Heart right ventricle (tissue), 16 donors: ENCODE measurements around the gene FOXJ3. TPM values are rescaled to one million over a fixed set of nuclear protein-coding genes. Genes with fewer than 3 reads are reported as not detected.

Source experiments
- ATAC-seq, 8 donors: fragments of 200-7000 bp; cut with Tn5 transposase; one replicate each; pipeline ENCODE4 v1.9.1; 2020; ENCODE audit warnings: mild to moderate bottlenecking in 8 of 8, moderate library complexity in 8 of 8, moderate number of reproducible peaks in 1 of 8
- DNase-seq, 2 donors: peaks; one replicate each; pipeline ENCODE4 v3.0.0-alpha.2; 2020
- H3K27ac ChIP-seq, 10 donors: fragments of 200-600 bp; sonication (generic) in 2 of 10; one replicate each; pipeline versions ENCODE4 v1.5.0 to v1.8.0; 2020 to 2022; ENCODE audit warnings: mild to moderate bottlenecking in 3 of 10
- H3K27me3 ChIP-seq, 7 donors: fragments of 200-600 bp; one replicate each; pipeline ENCODE4 v1.8.0; 2021 to 2022; ENCODE audit warnings: mild to moderate bottlenecking in 2 of 7
- H3K36me3 ChIP-seq, 9 donors: fragments of 200-600 bp; sonication (generic) in 1 of 9; one replicate each; pipeline versions ENCODE4 v1.5.0 to v1.8.0; 2020 to 2022; ENCODE audit warnings: mild to moderate bottlenecking in 2 of 9
- H3K4me1 ChIP-seq, 9 donors: fragments of 200-600 bp; sonication (generic) in 1 of 9; one replicate each; pipeline versions ENCODE4 v1.5.0 to v1.8.0; 2020 to 2022; ENCODE audit warnings: mild to moderate bottlenecking in 4 of 9
- H3K4me3 ChIP-seq, 10 donors: fragments of 200-600 bp; sonication (generic) in 2 of 10; one replicate each; pipeline versions ENCODE4 v1.5.0 to v1.8.0; 2020 to 2022; ENCODE audit warnings: mild to moderate bottlenecking in 7 of 10, moderate library complexity in 2 of 10
- H3K9me3 ChIP-seq, 11 donors: fragments of 200-600 bp in 10 of 11; sonication (generic) in 2 of 11; one replicate each; pipeline versions ENCODE4 v1.5.0 to v1.8.0; 2013 to 2022; ENCODE audit warnings: mild to moderate bottlenecking in 2 of 11, control low read depth in 1 of 11, moderate library complexity in 1 of 11
- WGBS, 2 donors: extraction: QIAGEN DNeasy Blood & Tissue Kit; methylation state at CpG; one replicate each; pipeline ENCODE4 v1.1.7; 2013; ENCODE audit warnings: inconsistent platforms in 1 of 2; 5-methylcytosine and 5-hydroxymethylcytosine counted together
- intact Hi-C, 10 donors: fragments of 100-400 bp; cut with DNase I; formaldehyde crosslinking; loops; one replicate each; pipeline versions ENCODE4 v1.11.1 to v1.14.2; 2022
- polyA plus RNA-seq, 2 donors: library from polyadenylated mRNA; stranded (reverse); fragments of 200-250 nt; gene quantifications; one replicate each; pipeline ENCODE4 v1.2.3, GENCODE V29; 2013
- total RNA-seq, 10 donors: library from RNA; stranded (reverse); fragmentation: NEBNext Ultra II Directional in 3 of 10; extraction: Animal tissue kit (Norgen Biotek cat#: 25700) in 3 of 10; gene quantifications; one replicate each; pipeline versions ENCODE4 v1.2.1 to v1.2.4, GENCODE V29; 2021 to 2023
- TF ChIP-seq, protein P1 (sequence below), 9 donors: fragments of 200-600 bp; sonication (generic) in 2 of 9; IDR thresholded peaks; one replicate each; pipeline versions ENCODE4 v1.5.0 to v1.8.0; 2021 to 2022; ENCODE audit warnings: antibody characterized with exemption in 9 of 9, mild to moderate bottlenecking in 5 of 9, moderate library complexity in 1 of 9
- donor health status: Arrhythmogenic right ventricular cardiomyopathy.
- donor health status: ischemic (EF 13 %, LVEDD 7.1; RV severe dilation, severe dysfunction).
- donor health status: healthy with polysubstance abuse.
- donor health status: DM: no; HTN: yes; CAD: no.
- donor health status: DM: no; HTN: no; CAD: no.
- donor health status: ischemic (EF 25% LVEDD 6.9; RV normal size, moderate dysfunction).
- donor health status: ischemic (EF 25% LVEDD 5.7; RV mildly dilated, moderate dysfunction).
- donor health status: healthy.
- donor health status: DM: yes; HTN: yes; CAD: no.
- donor health status: Ischemic cardiomyopathy.
- donor health status: ischemic (EF 35%, LVEDD 5.7; RV mildly dilated, moderate dysfunction).
- donor health status: nonischemic (EF 11% LVEDD 7.7; RV severe dilation, severe dysfunction).
- donor health status: DM: yes; HTN: yes; CAD: no.
- donor health status: PGD.
- donor health status: ischemic (EF 29% LVEDD 5.4; RV normal size, mild dysfunction).
- donor health status: nonischemic (EF 23%, LVEDD 6.1; RV moderate dilation, normal function).

FOXJ3 gene
- total and polyA plus RNA-seq, 12 donors, result 9.6 to 50.0 (median 40.7) TPM

DNA sequence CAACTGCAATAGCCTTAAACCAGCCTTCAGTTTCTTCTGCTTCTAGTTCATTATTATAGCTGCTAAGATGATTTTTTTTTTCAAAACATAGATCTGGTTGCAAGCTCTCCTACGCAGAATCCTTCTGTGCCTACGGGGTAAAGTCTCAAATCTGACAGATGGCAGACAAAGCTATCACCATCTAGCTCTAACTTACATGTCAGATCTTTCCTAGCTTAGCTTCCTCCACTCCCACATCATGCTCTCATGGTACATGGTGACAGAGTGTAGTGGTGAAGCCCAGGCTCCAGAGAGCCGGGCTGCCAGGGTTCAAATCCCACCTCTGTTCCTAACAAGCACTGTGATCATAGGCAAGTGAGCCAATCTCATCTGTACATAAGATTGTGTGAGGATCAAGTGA is 206.1 kb downstream of the FOXJ3 start:
- TF ChIP-seq, protein P1, sequence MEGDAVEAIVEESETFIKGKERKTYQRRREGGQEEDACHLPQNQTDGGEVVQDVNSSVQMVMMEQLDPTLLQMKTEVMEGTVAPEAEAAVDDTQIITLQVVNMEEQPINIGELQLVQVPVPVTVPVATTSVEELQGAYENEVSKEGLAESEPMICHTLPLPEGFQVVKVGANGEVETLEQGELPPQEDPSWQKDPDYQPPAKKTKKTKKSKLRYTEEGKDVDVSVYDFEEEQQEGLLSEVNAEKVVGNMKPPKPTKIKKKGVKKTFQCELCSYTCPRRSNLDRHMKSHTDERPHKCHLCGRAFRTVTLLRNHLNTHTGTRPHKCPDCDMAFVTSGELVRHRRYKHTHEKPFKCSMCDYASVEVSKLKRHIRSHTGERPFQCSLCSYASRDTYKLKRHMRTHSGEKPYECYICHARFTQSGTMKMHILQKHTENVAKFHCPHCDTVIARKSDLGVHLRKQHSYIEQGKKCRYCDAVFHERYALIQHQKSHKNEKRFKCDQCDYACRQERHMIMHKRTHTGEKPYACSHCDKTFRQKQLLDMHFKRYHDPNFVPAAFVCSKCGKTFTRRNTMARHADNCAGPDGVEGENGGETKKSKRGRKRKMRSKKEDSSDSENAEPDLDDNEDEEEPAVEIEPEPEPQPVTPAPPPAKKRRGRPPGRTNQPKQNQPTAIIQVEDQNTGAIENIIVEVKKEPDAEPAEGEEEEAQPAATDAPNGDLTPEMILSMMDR (IDR thresholded peaks at IDR 0.05), result no peak
- Histone ChIP-seq H3K4me3 (no peak overlapping the region), H3K36me3 (no peaks in the 10 kb centered on the region), H3K27me3 (peaks cover 0 to 13% (median 3%) of the 10 kb centered on the region in 7 donors), H3K9me3 (no peaks in the 10 kb centered on the region), H3K27ac (no peak overlapping the region), H3K4me1 (no peaks in the 10 kb centered on the region)
- ATAC-seq (no peak), DNase-seq (no peak)
- intact Hi-C loops, result no loop called here
- 66 to 71% methylated on average over 3 of the region's 3 CpGs for WGBS, 2 donors

- no peak overlapping the region for H3K27ac ChIP-seq
- no peaks in the 10 kb centered on the region for H3K36me3 ChIP-seq
- peaks cover 0 to 13% (median 3%) of the 10 kb centered on the region in 7 donors for H3K27me3 ChIP-seq
- no peak for ATAC-seq
- no peak for DNase-seq
- H3K4me3 ChIP-seq, result no peak overlapping the region
- TF ChIP-seq, protein P1 (IDR thresholded peaks at IDR 0.05), result no peak
- no peaks in the 10 kb centered on the region for H3K4me1 ChIP-seq
- WGBS, 2 donors, result 62 to 65% methylated on average over 2 of the region's 2 CpGs
- H3K9me3 ChIP-seq, result no peaks in the 10 kb centered on the region
- intact Hi-C loops, result no loop called here
These were observed 206.5 kb downstream of the FOXJ3 start for GRCh38 chr1:42128499-42128898.

GRCh38 chr1:42127767-42128166 is 207.3 kb downstream of the FOXJ3 start:
- no peak for ATAC-seq
- 88 to 89% methylated on average over 6 of the region's 6 CpGs for WGBS, 2 donors
- intact Hi-C loops, result no loop called here

More at GRCh38 chr1:42127767-42128166, 207.3 kb downstream of the FOXJ3 start:
- Histone ChIP-seq H3K36me3 (no peaks in the 10 kb centered on the region), H3K27me3 (peaks cover 0 to 13% (median 3%) of the 10 kb centered on the region in 7 donors), H3K27ac (no peak overlapping the region), H3K9me3 (peaks cover 0 to 3% (median 0%) of the 10 kb centered on the region in 11 donors), H3K4me3 (no peak overlapping the region), H3K4me1 (no peaks in the 10 kb centered on the region)
- no peak for DNase-seq
- TF ChIP-seq, protein P1 (IDR thresholded peaks at IDR 0.05), result no peak

Other genes with a start within 250 kb of the FOXJ3 start
- gene GUCA2B, start 181.8 kb downstream of the FOXJ3 start, total RNA-seq, result under 1 TPM in 1 of 10 donors, not detected in 9; 0.44 TPM
- gene GUCA2B, start 181.8 kb downstream of the FOXJ3 start, polyA plus RNA-seq, result not detected
- not detected for gene GUCA2A, start 170.5 kb downstream of the FOXJ3 start, total RNA-seq
- not detected for gene GUCA2A, start 170.5 kb downstream of the FOXJ3 start, polyA plus RNA-seq
- gene RIMKLA, start 45.6 kb upstream of the FOXJ3 start, total RNA-seq, result 10 to 100 TPM in 4 of 10 donors, 1 to 10 TPM in 6; 5.3 to 16.7 (median 8.6) TPM
- 1 to 10 TPM in 1 of 2 donors, under 1 TPM in 1; 0.80 to 1.0 TPM for gene RIMKLA, start 45.6 kb upstream of the FOXJ3 start, polyA plus RNA-seq
- 1 to 10 TPM in 9 of 10 donors, under 1 TPM in 1; 0.52 to 5.9 (median 2.9) TPM for gene ZMYND12, start 120.8 kb upstream of the FOXJ3 start, total RNA-seq
- gene ZMYND12, start 120.8 kb upstream of the FOXJ3 start, polyA plus RNA-seq, result under 1 TPM; 0.38 to 0.51 TPM
- 10 to 100 TPM; 33.2 to 50.0 (median 40.1) TPM for gene PPCS, start 121.3 kb upstream of the FOXJ3 start, total RNA-seq
- 10 to 100 TPM; 43.5 to 45.8 TPM for gene PPCS, start 121.3 kb upstream of the FOXJ3 start, polyA plus RNA-seq
- 1 to 10 TPM in 8 of 10 donors, under 1 TPM in 2; 0.70 to 3.2 (median 1.4) TPM for gene CCDC30, start 128.1 kb upstream of the FOXJ3 start, total RNA-seq
- gene CCDC30, start 128.1 kb upstream of the FOXJ3 start, polyA plus RNA-seq, result under 1 TPM; 0.38 to 0.73 TPM